Suprapubic skin (tissue), 4 donors: ENCODE data around the gene SERPINA1. TPM values are rescaled to one million over a fixed set of nuclear protein-coding genes. Genes with fewer than 3 reads are reported as not detected.

Source experiments
- DNase-seq, 2 donors: peaks; one replicate each; pipeline ENCODE4 v3.0.0-alpha.2; 2019; ENCODE audit warnings: low spot score in 2 of 2
- H3K27ac ChIP-seq: fragments of 200-600 bp; sonication (generic); one replicate; pipeline ENCODE4 v1.5.1; 2019
- H3K27me3 ChIP-seq: fragments of 200-600 bp; sonication (generic); one replicate; pipeline ENCODE4 v1.5.1; 2019
- H3K36me3 ChIP-seq: fragments of 200-600 bp; sonication (generic); one replicate; pipeline ENCODE4 v1.5.1; 2019
- H3K4me1 ChIP-seq: fragments of 200-600 bp; sonication (generic); one replicate; pipeline ENCODE4 v1.5.1; 2019
- H3K4me3 ChIP-seq: fragments of 200-600 bp; sonication (generic); one replicate; pipeline ENCODE4 v1.5.1; 2019; ENCODE audit warnings: mild to moderate bottlenecking
- H3K9me3 ChIP-seq: fragments of 200-600 bp; sonication (generic); one replicate; pipeline ENCODE4 v1.5.1; 2019
- CTCF ChIP-seq, 2 donors: fragments of 200-600 bp in 1 of 2; fragments of 450-650 bp in 1 of 2; sonication (generic) in 1 of 2; IDR thresholded peaks; one replicate each; pipeline ENCODE4 v1.5.1; 2016 to 2019; ENCODE audit warnings: antibody characterized with exemption in 2 of 2, mild to moderate bottlenecking in 1 of 2, moderate library complexity in 1 of 2
- EP300 ChIP-seq: sonication (generic); formaldehyde crosslinking; IDR thresholded peaks from one replicate; pipeline ENCODE4 v1.6.1; 2017; ENCODE audit warnings: antibody characterized with exemption
- POLR2A ChIP-seq, 2 donors: fragments of 450-650 bp; IDR thresholded peaks; one replicate each; pipeline ENCODE4 v1.6.1; 2017; ENCODE audit warnings: antibody characterized with exemption in 2 of 2, mild to moderate bottlenecking in 2 of 2, moderate library complexity in 2 of 2
- POLR2AphosphoS5 ChIP-seq, 3 donors: sonication (generic); formaldehyde crosslinking; IDR thresholded peaks; one replicate each; pipeline ENCODE4 v1.6.1; 2017; ENCODE audit warnings: antibody characterized with exemption in 3 of 3
- WGBS: methylation state at CpG from one replicate; pipeline ENCODE4 v1.1.5; 2018; 5-methylcytosine and 5-hydroxymethylcytosine counted together
- total RNA-seq, 4 donors: library from RNA; depleted of rRNA; stranded (reverse); fragments of >200 nt; gene quantifications; one replicate each; pipeline ENCODE4 v1.1.0, GENCODE V29; 2016

The SERPINA1 gene
- total RNA-seq, 4 donors from 2014 or later: 4.7 to 62.4 (median 7.5) TPM

- Histone ChIP-seq H3K4me1 (peaks cover 41% of the 10 kb centered on the region), H3K36me3 (no peaks in the 10 kb centered on the region), H3K4me3 (no peak overlapping the region), H3K9me3 (no peaks in the 10 kb centered on the region), H3K27me3 (no peaks in the 10 kb centered on the region), H3K27ac (no peak overlapping the region)
- DNase-seq: no peak
- no peak for TF ChIP-seq CTCF (IDR thresholded peaks at IDR 0.05)
- TF ChIP-seq POLR2A (IDR thresholded peaks at IDR 0.05): no peak
These were observed 47.9 kb downstream of the SERPINA1 start for GRCh38 chr14:94340533-94340932.

GRCh38 chr14:94338023-94338422, 50.4 kb downstream of the SERPINA1 start:
- no peaks in the 10 kb centered on the region for H3K36me3 ChIP-seq
- DNase-seq: no peak
- H3K27me3 ChIP-seq: no peaks in the 10 kb centered on the region
- H3K4me1 ChIP-seq: peaks cover 21% of the 10 kb centered on the region
- H3K4me3 ChIP-seq: no peak overlapping the region
- TF ChIP-seq POLR2A (IDR thresholded peaks at IDR 0.05) (no peak), CTCF (IDR thresholded peaks at IDR 0.05) (no peak)
- no peak overlapping the region for H3K27ac ChIP-seq
- WGBS: 89% methylated on average over 2 of the region's 2 CpGs
- H3K9me3 ChIP-seq: no peaks in the 10 kb centered on the region

GRCh38 chr14:94337274-94337673, 51.1 kb downstream of the SERPINA1 start:
- TF ChIP-seq CTCF (IDR thresholded peaks at IDR 0.05) (no peak), POLR2AphosphoS5 (IDR thresholded peaks at IDR 0.05) (no peak), POLR2A (IDR thresholded peaks at IDR 0.05) (no peak), EP300 (no peak)
- Histone ChIP-seq H3K27ac (no peak overlapping the region), H3K36me3 (no peaks in the 10 kb centered on the region), H3K4me1 (peaks cover 13% of the 10 kb centered on the region), H3K4me3 (no peak overlapping the region), H3K9me3 (no peaks in the 10 kb centered on the region), H3K27me3 (no peaks in the 10 kb centered on the region)
- 66% methylated on average over 6 of the region's 6 CpGs for WGBS
- DNase-seq: no peak

- Histone ChIP-seq H3K4me1 (peaks cover 3% of the 10 kb centered on the region), H3K27ac (no peak overlapping the region), H3K36me3 (no peaks in the 10 kb centered on the region), H3K9me3 (no peaks in the 10 kb centered on the region), H3K4me3 (no peak overlapping the region), H3K27me3 (no peaks in the 10 kb centered on the region)
- no peak for DNase-seq
- no peak for TF ChIP-seq POLR2A (IDR thresholded peaks at IDR 0.05)
- no peak for TF ChIP-seq CTCF (IDR thresholded peaks at IDR 0.05)
- TF ChIP-seq POLR2AphosphoS5 (IDR thresholded peaks at IDR 0.05): no peak
- no peak for TF ChIP-seq EP300
- WGBS: 37% methylated on average over 4 of the region's 4 CpGs
These were observed 53.5 kb downstream of the SERPINA1 start for GRCh38 chr14:94334872-94335271.

- Histone ChIP-seq H3K27me3 (no peaks in the 10 kb centered on the region), H3K27ac (no peak overlapping the region), H3K4me3 (no peak overlapping the region), H3K36me3 (no peaks in the 10 kb centered on the region), H3K9me3 (no peaks in the 10 kb centered on the region), H3K4me1 (peaks cover 3% of the 10 kb centered on the region)
- DNase-seq: no peak
- TF ChIP-seq POLR2A (IDR thresholded peaks at IDR 0.05) (no peak), POLR2AphosphoS5 (IDR thresholded peaks at IDR 0.05) (no peak), EP300 (no peak), CTCF (IDR thresholded peaks at IDR 0.05) (no peak)
These were observed 55.8 kb downstream of the SERPINA1 start for GRCh38 chr14:94332587-94332986.
